ENCODE results near the gene CST11.

Gene CST11

GRCh38 chr20:23420943-23421931 is 31.4 kb downstream of the CST11 start, which contains the start of gene NAPB:
Gene NAPB, minus strand, starts transcription at chr20:23421488. Its CDS starts 86 bp downstream, at chr20:23421402.
- DNase-seq (ENCODE audit: low read depth, low spot score), result peak; percentile 84

DNA sequence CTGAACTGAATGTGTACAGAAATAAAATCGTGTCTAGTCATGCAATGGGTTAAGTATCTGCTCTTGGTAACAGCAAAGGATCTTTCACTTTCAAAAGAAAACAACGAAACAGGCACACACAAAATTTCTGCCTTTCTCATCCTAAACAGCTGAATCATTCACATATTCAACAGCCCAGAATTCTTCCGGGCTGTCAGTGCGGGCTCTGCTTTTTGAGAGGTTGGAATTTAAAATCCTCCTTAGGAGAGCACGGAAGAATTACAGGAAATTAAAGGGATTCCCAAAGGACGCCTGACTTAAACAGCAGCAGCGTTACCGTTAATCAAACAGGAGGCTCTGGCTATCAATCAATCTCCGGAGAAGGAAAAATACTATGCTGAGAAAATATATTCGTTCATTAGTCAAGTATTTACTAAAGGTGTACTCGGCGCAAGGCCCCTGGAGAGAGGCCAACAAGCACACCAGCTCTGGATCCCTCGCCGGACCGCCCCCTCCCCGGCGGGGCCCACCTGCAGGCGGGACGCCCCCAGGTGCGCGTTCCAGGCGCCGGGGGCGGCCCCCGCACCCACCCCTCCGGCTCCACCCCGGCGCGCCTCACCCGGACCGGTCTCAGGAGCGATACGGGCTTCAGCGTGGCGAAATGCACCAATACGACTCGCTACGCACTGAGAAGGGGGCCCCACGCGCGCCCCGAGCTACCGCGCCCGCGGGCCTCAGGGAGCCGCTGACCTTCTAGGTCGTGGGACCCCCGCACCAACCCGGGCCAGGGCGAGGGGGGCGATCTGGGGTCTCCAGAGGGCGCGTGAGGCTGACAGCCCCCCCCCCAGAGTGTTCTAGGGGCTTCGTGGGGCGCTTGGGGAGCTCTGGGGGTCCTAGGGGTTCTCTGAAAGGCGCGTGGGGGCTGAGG is 32.4 kb downstream of the CST11 start:
- DNase-seq (ENCODE audit: low read depth, low spot score), result no peak

GRCh38 chr20:23419657-23419994 is 33.0 kb downstream of the CST11 start:
- DNase-seq (ENCODE audit: low read depth, low spot score), result no peak

DNA sequence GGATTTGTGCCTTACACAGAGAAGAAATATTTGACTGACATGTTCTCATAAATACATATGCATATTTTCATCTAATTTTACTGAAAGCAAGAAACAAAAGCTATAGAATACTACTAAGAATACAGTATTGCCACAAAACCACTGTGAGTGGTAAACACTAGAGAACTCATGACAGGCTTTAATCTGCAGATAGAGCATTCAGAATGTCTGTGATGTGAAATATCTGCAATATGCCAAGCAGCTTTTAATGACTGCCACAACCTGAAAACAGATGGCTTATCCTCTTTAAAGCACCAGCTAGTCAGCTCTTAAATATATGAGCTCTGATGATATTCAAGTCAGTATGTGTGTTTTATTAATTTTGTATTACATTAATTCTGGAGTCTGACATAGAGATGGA is 34.8 kb downstream of the CST11 start:
- DNase-seq (ENCODE audit: low read depth, low spot score), result no peak

- DNase-seq (ENCODE audit: low read depth, low spot score), result no peak
Observed at GRCh38 chr20:23415959-23416583, 36.6 kb downstream of the CST11 start.

GRCh38 chr20:23415555-23415954 is 37.1 kb downstream of the CST11 start:
- no peak for DNase-seq (ENCODE audit: low read depth, low spot score)

- DNase-seq (ENCODE audit: low read depth, low spot score), result no peak
Observed at GRCh38 chr20:23414526-23415188, 38.0 kb downstream of the CST11 start.

GRCh38 chr20:23413862-23414422 is 38.7 kb downstream of the CST11 start:
- no peak for DNase-seq (ENCODE audit: low read depth, low spot score)

DNA sequence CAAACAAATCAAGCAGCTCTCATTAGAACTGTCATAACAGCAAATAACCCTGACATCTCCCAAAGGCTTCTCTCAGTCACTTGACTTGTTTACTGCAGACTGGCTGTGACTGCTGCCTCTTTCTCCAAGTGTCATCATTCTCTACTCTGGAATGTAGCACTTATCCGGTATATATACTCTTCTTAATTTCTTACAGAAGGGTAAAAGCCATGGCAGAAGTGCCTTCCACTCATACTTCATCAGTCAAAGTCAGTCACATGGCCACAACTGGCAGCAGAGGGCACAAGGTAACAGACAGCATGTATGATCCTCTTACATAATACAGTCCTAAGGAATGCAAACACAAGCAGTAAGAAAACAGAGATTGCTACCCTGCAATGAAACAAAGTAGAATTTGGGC is 40.6 kb downstream of the CST11 start:
- DNase-seq (ENCODE audit: low read depth, low spot score), result no peak

DNA sequence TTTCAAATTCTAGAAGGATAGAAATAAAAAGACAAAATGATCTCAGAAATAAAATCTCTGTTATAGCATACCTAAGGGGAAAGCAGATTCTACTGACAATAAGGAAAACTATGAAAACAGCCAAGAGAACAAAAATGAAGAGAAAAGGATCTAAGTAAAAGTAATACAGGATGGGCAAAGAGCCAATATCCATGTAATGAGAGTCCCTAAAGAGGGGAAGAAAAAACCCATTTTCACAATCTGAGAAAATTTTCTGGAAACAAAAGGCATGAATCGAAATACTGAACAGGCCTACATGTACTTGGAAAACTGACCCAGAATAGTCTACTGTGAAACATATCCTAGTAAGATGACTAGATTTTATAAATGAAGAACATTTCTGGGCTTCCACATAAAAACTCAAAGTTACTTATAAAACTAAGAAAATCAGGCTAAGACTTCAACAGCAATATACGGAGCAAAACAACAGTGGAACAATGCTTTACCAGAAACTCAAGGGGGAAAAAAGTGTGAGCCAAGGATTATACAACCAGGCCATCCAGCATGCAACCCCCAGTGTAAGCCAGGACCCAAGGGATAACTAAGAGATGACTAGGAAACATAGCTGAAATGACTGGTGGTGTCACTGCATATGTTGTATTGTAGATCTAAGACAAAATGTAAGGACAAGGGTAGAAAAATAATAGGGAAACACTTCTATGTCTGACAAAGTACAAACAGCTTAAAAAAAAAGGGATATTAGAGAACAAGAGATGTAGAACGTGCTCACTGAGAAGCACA is 41.6 kb downstream of the CST11 start:
- DNase-seq (ENCODE audit: low read depth, low spot score), result no peak

GRCh38 chr20:23409800-23410199 is 42.9 kb downstream of the CST11 start:
- no peak for DNase-seq (ENCODE audit: low read depth, low spot score)

DNA sequence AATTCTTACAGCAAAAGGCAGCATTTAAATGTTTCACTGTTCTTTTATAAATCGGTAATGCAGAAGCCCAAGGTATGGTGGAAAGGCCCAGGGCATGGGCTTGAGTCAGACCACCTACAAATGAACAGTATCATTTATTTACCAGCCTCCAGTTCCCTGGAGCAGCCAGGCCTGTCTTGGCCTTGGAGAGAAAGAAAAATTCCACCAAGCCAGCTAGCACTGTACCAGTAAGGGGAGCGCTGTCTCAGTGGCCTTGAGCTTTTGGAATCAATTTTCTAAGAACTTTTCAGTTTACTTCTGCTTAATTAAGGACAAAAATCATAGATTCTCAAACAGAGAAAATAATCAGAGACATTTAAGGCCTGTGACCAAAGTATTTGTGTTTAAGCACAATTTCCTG is 43.7 kb downstream of the CST11 start:
- no peak for DNase-seq (ENCODE audit: low read depth, low spot score)

DNA sequence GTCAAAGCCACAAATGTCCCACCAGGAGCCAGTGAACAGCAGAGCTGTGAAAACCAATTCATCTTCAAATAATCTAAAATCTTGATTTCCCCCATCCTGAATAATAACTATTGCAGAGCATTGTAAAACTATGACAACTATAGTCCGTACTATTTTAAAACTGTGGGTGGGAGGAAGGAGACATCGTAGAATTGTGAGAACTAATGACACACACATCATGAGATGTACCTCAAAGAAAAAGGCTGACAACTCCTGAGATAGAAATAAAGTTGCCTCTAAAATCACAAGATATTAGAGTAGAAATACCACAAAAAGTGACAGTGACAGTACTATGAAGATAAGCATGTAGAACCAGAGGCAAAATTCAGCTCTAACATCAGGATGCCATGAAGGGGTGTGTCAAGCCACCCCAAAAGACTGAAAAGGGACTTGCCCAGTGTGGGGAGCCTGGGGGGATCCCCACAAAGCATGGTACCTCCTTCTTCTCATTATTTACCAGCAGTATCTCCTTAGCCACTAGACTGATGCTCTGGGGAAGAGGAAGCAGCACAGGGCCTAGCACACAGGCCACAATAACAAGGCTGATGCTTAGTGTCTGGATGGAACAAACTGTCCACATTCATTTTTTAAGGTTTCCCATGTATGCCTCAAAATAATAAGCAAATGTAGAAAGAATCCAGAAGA is 44.8 kb downstream of the CST11 start:
- DNase-seq (ENCODE audit: low read depth, low spot score), result no peak

DNA sequence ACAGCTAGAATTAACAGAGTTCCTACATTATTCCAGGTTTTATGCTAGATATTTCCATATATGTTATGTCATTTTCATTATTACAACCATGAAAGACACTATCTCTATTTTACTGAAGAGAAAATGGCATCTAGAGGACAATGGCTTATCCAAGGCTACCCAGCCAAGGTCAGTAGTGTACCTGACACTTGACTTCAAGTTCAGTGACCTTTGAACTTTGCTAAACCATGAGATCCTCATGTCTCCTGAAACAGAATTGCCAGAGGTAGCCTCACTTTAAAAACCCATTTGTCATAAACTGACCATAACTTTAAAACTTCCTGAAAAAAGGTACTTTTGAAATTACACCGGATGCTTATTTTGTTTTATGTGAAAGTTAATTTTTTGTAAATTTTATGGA is 45.8 kb downstream of the CST11 start:
- DNase-seq (ENCODE audit: low read depth, low spot score), result no peak

GRCh38 chr20:23404196-23404595 is 48.5 kb downstream of the CST11 start:
- no peak for DNase-seq (ENCODE audit: low read depth, low spot score)

- no peak for DNase-seq (ENCODE audit: low read depth, low spot score)
Observed at GRCh38 chr20:23403751-23404150, 48.9 kb downstream of the CST11 start.

GRCh38 chr20:23401051-23401450 is 51.6 kb downstream of the CST11 start:
- DNase-seq (ENCODE audit: low read depth, low spot score), result no peak

Measured in activated naive CD8-positive, alpha-beta T cell treated with anti-CD3 and anti-CD28 coated beads, Interleukin-2, amount 50 U/mL, for 16 hours (primary cell).